GM12878 (cell line): ENCODE results near the gene TRNT1. TPM values are rescaled to one million over a fixed set of nuclear protein-coding genes. Genes with fewer than 3 reads are reported as not detected.

Source experiments
- ATAC-seq: fragments of 200-7000 bp; cut with Tn5 transposase; 3 replicates; pipeline ENCODE4 v1.9.1; 2020; ENCODE audit warnings: mild to moderate bottlenecking, moderate library complexity
- BruUV-seq: library from RNA; stranded (reverse); fragments of 400-500 nt; replicated peaks from 2 replicates; lab custom pipeline; 2021; lab: Mats Ljungman, UMichigan
- CTCF ChIA-PET: fragments of 300-600 bp; sonication (Branson Sonifier 250); formaldehyde crosslinking; extraction: SDS; loops from one replicate; lab custom pipeline; 2021; ENCODE audit warnings: inconsistent platforms; lab: Yijun Ruan, JAX
- POLR2A ChIA-PET: fragments of 350-600 bp; formaldehyde crosslinking; extraction: SDS; loops from one replicate; lab custom pipeline; 2021; ENCODE audit warnings: inconsistent platforms; lab: Charles Lee
- RAD21 ChIA-PET: fragments of 300-600 bp; sonication (Branson Sonifier 250); formaldehyde crosslinking; loops from one replicate; lab custom pipeline; 2023; ENCODE audit warnings: antibody characterized with exemption; ENCODE audit not compliant: unreplicated experiment; lab: Charles Lee
- SMC1A ChIA-PET: fragments of 300-600 bp; sonication (Branson Sonifier 250); formaldehyde crosslinking; loops from one replicate; lab custom pipeline; 2023; ENCODE audit not compliant: unreplicated experiment, uncharacterized antibody; lab: Charles Lee
- DNase-seq: peaks from one replicate; pipeline ENCODE4 v3.0.0-alpha.2; 2011; ENCODE audit warnings: low read depth, low spot score
- FAIRE-seq: peaks from 3 replicates; lab custom pipeline; 2011; peaks lifted over from hg19 to GRCh38; lab: Jason Lieb, UNC
- H2AFZ ChIP-seq: 2 replicates; pipeline ENCODE4 v1.6.0; 2011; ENCODE audit warnings: low read depth, low read length, control low read depth; ENCODE audit not compliant: control insufficient read depth
- H3K27ac ChIP-seq: 2 replicates; pipeline ENCODE4 v1.5.1; 2011; ENCODE audit warnings: control low read depth; ENCODE audit not compliant: control insufficient read depth, insufficient read depth
- H3K27me3 ChIP-seq, 2 experiments: replicated peaks in 1 of 2; 2 replicates each; pipeline versions ENCODE4 v1.6.0 to v1.6.1; 2011; ENCODE audit warnings: low read length in 1 of 2; ENCODE audit not compliant: control insufficient read depth in 2 of 2, insufficient read depth in 2 of 2
- H3K36me3 ChIP-seq, 2 experiments: 2 replicates each; pipeline ENCODE4 v1.5.1; 2011; ENCODE audit warnings: low read length in 1 of 2; ENCODE audit not compliant: control insufficient read depth in 2 of 2, insufficient read depth in 2 of 2
- H3K4me1 ChIP-seq: 2 replicates; pipeline ENCODE4 v1.6.1; 2011; ENCODE audit warnings: mild to moderate bottlenecking, low read length, moderate library complexity, mixed read lengths; ENCODE audit not compliant: control insufficient read depth, insufficient read depth
- H3K4me2 ChIP-seq: 2 replicates; pipeline ENCODE4 v1.6.0; 2011; ENCODE audit warnings: control low read depth; ENCODE audit not compliant: control insufficient read depth, insufficient read depth
- H3K4me3 ChIP-seq: fragments of 200-600 bp; sonication (generic); 2 replicates; pipeline ENCODE4 v1.5.1; 2016
- H3K79me2 ChIP-seq: 2 replicates; pipeline ENCODE4 v1.6.0; 2011; ENCODE audit warnings: low read length; ENCODE audit not compliant: control insufficient read depth, insufficient read depth
- H3K9ac ChIP-seq: 2 replicates; pipeline ENCODE4 v1.8.0; 2011; ENCODE audit warnings: low read length, control low read depth, mixed read lengths; ENCODE audit not compliant: control insufficient read depth, insufficient read depth
- H3K9me3 ChIP-seq: replicated peaks from 3 replicates; pipeline ENCODE4 v1.5.1; 2011; ENCODE audit warnings: mild to moderate bottlenecking, low read length; ENCODE audit not compliant: control insufficient read depth, insufficient read depth
- H4K20me1 ChIP-seq: 2 replicates; pipeline ENCODE4 v1.6.0; 2011; ENCODE audit not compliant: control insufficient read depth, insufficient read depth
- EGR1 ChIP-seq, 2 experiments: IDR thresholded peaks; 1 replicate in 1 of 2; 2 replicates in 1 of 2; pipeline ENCODE4 v1.6.1; 2011 to 2012; ENCODE audit warnings: low read depth in 2 of 2, low read length in 2 of 2, borderline replicate concordance in 1 of 2, mild to moderate bottlenecking in 1 of 2, moderate library complexity in 1 of 2
- FOXK2 ChIP-seq: fragments of 450-650 bp; IDR thresholded peaks from 2 replicates; pipeline ENCODE4 v1.6.1; 2017; ENCODE audit warnings: mild to moderate bottlenecking, moderate library complexity
- IRF4 ChIP-seq: IDR thresholded peaks from 2 replicates; pipeline ENCODE4 v1.6.1; 2011; ENCODE audit warnings: low read depth, low read length
- KAT2A ChIP-seq: conservative IDR thresholded peaks from 2 replicates; pipeline ENCODE4 v1.6.1; 2011; ENCODE audit warnings: low read depth, low read length; ENCODE audit not compliant: control insufficient read depth
- KLF5 ChIP-seq: fragments of 450-650 bp; IDR thresholded peaks from 2 replicates; pipeline ENCODE4 v1.6.1; 2014; ENCODE audit warnings: mild to moderate bottlenecking; ENCODE audit not compliant: partially characterized antibody
- LARP7 ChIP-seq: fragments of 450-650 bp; IDR thresholded peaks from 2 replicates; pipeline ENCODE4 v1.6.1; 2017; ENCODE audit warnings: mild to moderate bottlenecking
- MYC ChIP-seq: IDR thresholded peaks from 2 replicates; pipeline ENCODE4 v1.6.1; 2011; ENCODE audit warnings: mild to moderate bottlenecking, low read length, moderate library complexity, inconsistent platforms; ENCODE audit not compliant: insufficient read depth, insufficient replicate concordance, insufficient read length, severe bottlenecking
- NFIC ChIP-seq: IDR thresholded peaks from 2 replicates; pipeline ENCODE4 v1.6.1; 2012; ENCODE audit warnings: low read depth, mild to moderate bottlenecking, inconsistent platforms, low read length, moderate library complexity
- RAD21 ChIP-seq: IDR thresholded peaks from 2 replicates; pipeline ENCODE4 v1.6.1; 2011; ENCODE audit warnings: mild to moderate bottlenecking, low read depth, low read length, moderate library complexity; ENCODE audit not compliant: insufficient read depth
- SIN3A ChIP-seq: IDR thresholded peaks from 2 replicates; pipeline ENCODE4 v1.6.1; 2012; ENCODE audit warnings: low read depth, low read length, improper control_type of control experiment
- SP1 ChIP-seq: IDR thresholded peaks from one replicate; pipeline ENCODE4 v1.6.1; 2011; ENCODE audit warnings: low read depth, low read length
- TCF7 ChIP-seq: IDR thresholded peaks from 2 replicates; pipeline ENCODE4 v1.6.1; 2014; ENCODE audit warnings: antibody characterized with exemption, borderline replicate concordance
- WRNIP1 ChIP-seq: IDR thresholded peaks from 2 replicates; pipeline ENCODE4 v1.6.1; 2011; ENCODE audit warnings: low read depth, low read length, improper control_type of control experiment, borderline replicate concordance
- YY1 ChIP-seq: IDR thresholded peaks from 2 replicates; pipeline ENCODE4 v1.6.1; 2011; ENCODE audit warnings: low read depth, mild to moderate bottlenecking, low read length
- WGBS: methylation state at CpG from one replicate; pipeline ENCODE4 v1.1.6; 2016; ENCODE audit warnings: low lambda C conversion rate; ENCODE audit not compliant: insufficient replicate concordance, insufficient coverage; ENCODE audit errors: missing lambda C conversion rate; 5-methylcytosine and 5-hydroxymethylcytosine counted together
- in situ Hi-C: fragments of 300-500 bp; cut with MboI; formaldehyde crosslinking; loops from 9 replicates; pipeline ENCODE4 v1.14.3; 2018; ENCODE audit warnings: mixed read lengths
- intact Hi-C: fragments of 100-400 bp; cut with micrococcal nuclease; formaldehyde crosslinking; loops from one replicate; pipeline ENCODE4 v1.14.2; 2022; ENCODE audit not compliant: unreplicated experiment
- polyA plus RNA-seq, 11 experiments: library from polyadenylated mRNA; depleted of rRNA in 4 of 11; unstranded in 6 of 11; stranded (reverse) in 5 of 11; fragments of >200 nt; fragmentation: Nextera tagmentation in 4 of 11; fragmentation: Illumina TruSeq in 1 of 11; extraction: Ambion mirVana in 4 of 11; extraction: Trizol in 1 of 11; gene quantifications; 1 replicate in 1 of 11; 2 replicates in 10 of 11; pipeline versions ENCODE4 v1.2.1 to v1.2.3, GENCODE V29; 2011 to 2016; ENCODE audit warnings: inconsistent platforms in 2 of 11, missing spikeins in 2 of 11, low read depth in 1 of 11
- total RNA-seq, 4 experiments: library from RNA; depleted of rRNA in 3 of 4; stranded (reverse); fragments of >200 nt in 3 of 4; fragmentation: Illumina TruSeq in 1 of 4; extraction: Trizol in 1 of 4; gene quantifications; 2 replicates each; pipeline versions ENCODE4 v1.2.1 to v1.2.3, GENCODE V29; 2013 to 2021
- TF ChIP-seq, protein P1 (sequence below): fragments of 450-650 bp; IDR thresholded peaks from 2 replicates; pipeline ENCODE4 v1.6.1; 2014; ENCODE audit warnings: mild to moderate bottlenecking
- TF ChIP-seq, protein P2 (sequence below): fragments of 150-350 bp; IDR thresholded peaks from 2 replicates; pipeline ENCODE4 v1.6.1; 2016; ENCODE audit warnings: low read depth, low read length

Gene TRNT1
- total and polyA plus RNA-seq, 10 of the 15 experiments (the other 5 are each of a cell fraction or from before 2014, with no cell fraction given), result 28.6 to 54.9 (median 36.6) TPM

DNA sequence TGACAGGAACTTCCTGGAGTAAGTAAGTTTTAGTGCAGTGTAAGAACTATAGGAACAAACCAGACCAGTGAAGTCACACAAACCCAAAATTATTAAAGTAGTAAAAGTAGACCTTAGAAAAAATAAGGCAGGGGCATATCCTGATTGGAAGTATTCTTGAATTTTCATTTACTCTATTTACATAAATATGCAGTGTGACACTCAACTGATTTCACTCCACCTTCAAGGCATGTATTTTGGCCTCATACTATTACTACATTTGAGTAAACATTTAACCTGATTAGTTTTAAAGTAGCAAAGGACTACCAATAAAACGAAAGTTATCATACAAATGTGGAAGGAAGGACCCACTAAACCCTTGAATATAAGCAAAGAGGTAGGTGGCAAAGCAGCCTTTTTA, 22.8 kb downstream of the TRNT1 start:
- Histone ChIP-seq H3K27me3 (no peaks in the 10 kb centered on the region), H3K27ac (no peak overlapping the region), H2AFZ (no peak overlapping the region), H3K9ac (no peak overlapping the region), H3K4me1 (no peaks in the 10 kb centered on the region), H3K36me3 (peaks cover 1 to 28% of the 10 kb centered on the region in 2 experiments; a peak in 3 of 4 replicates), H3K9me3 (no peaks in the 10 kb centered on the region), H4K20me1 (no peaks in the 10 kb centered on the region), H3K79me2 (no peaks in the 10 kb centered on the region), H3K4me2 (no peak overlapping the region), H3K4me3 (no peak overlapping the region)
- DNase-seq, result no peak
- WGBS, result 14% methylated on average over 1 of the region's 1 CpG
- intact Hi-C loops (no loop called here), in situ Hi-C loops (no loop called here)
- no peak for FAIRE-seq
- POLR2A ChIA-PET, result interaction anchor here (0.6 kb wide), 1 partner anchor 20 kb away, joined by 3 read pairs; no protein-coding TSS in a partner anchor
- CTCF ChIA-PET, result no interaction called here
- SMC1A ChIA-PET, result interaction anchor here (1.5 kb wide), 1 partner anchor 20 kb away, joined by 4 read pairs; no protein-coding TSS in a partner anchor
- no TSS peak for BruUV-seq
- TF ChIP-seq NFIC (no peak), TCF7 (no peak), WRNIP1 (no peak), IRF4 (no peak), KLF5 (no peak), KAT2A (no peak), YY1 (no peak), SIN3A (no peak), LARP7 (no peak), MYC (no peak), SP1 (no peak), RAD21 (no peak), FOXK2 (no peak), EGR1 (IDR thresholded peaks at IDR 0.05; ENCODE audit: borderline replicate concordance in 1 of 2, low read depth in 2 of 2, low read length in 2 of 2) (no peak)
- TF ChIP-seq, protein P1, sequence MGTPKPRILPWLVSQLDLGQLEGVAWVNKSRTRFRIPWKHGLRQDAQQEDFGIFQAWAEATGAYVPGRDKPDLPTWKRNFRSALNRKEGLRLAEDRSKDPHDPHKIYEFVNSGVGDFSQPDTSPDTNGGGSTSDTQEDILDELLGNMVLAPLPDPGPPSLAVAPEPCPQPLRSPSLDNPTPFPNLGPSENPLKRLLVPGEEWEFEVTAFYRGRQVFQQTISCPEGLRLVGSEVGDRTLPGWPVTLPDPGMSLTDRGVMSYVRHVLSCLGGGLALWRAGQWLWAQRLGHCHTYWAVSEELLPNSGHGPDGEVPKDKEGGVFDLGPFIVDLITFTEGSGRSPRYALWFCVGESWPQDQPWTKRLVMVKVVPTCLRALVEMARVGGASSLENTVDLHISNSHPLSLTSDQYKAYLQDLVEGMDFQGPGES, result no peak
- TF ChIP-seq, protein P2, sequence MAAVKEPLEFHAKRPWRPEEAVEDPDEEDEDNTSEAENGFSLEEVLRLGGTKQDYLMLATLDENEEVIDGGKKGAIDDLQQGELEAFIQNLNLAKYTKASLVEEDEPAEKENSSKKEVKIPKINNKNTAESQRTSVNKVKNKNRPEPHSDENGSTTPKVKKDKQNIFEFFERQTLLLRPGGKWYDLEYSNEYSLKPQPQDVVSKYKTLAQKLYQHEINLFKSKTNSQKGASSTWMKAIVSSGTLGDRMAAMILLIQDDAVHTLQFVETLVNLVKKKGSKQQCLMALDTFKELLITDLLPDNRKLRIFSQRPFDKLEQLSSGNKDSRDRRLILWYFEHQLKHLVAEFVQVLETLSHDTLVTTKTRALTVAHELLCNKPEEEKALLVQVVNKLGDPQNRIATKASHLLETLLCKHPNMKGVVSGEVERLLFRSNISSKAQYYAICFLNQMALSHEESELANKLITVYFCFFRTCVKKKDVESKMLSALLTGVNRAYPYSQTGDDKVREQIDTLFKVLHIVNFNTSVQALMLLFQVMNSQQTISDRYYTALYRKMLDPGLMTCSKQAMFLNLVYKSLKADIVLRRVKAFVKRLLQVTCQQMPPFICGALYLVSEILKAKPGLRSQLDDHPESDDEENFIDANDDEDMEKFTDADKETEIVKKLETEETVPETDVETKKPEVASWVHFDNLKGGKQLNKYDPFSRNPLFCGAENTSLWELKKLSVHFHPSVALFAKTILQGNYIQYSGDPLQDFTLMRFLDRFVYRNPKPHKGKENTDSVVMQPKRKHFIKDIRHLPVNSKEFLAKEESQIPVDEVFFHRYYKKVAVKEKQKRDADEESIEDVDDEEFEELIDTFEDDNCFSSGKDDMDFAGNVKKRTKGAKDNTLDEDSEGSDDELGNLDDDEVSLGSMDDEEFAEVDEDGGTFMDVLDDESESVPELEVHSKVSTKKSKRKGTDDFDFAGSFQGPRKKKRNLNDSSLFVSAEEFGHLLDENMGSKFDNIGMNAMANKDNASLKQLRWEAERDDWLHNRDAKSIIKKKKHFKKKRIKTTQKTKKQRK, result no peak
- RAD21 ChIA-PET, result no interaction called here
- ATAC-seq, result no peak
